ENCODE measurements around the gene DBNDD2.

Gene DBNDD2, protein sequence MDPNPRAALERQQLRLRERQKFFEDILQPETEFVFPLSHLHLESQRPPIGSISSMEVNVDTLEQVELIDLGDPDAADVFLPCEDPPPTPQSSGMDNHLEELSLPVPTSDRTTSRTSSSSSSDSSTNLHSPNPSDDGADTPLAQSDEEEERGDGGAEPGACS

DNA sequence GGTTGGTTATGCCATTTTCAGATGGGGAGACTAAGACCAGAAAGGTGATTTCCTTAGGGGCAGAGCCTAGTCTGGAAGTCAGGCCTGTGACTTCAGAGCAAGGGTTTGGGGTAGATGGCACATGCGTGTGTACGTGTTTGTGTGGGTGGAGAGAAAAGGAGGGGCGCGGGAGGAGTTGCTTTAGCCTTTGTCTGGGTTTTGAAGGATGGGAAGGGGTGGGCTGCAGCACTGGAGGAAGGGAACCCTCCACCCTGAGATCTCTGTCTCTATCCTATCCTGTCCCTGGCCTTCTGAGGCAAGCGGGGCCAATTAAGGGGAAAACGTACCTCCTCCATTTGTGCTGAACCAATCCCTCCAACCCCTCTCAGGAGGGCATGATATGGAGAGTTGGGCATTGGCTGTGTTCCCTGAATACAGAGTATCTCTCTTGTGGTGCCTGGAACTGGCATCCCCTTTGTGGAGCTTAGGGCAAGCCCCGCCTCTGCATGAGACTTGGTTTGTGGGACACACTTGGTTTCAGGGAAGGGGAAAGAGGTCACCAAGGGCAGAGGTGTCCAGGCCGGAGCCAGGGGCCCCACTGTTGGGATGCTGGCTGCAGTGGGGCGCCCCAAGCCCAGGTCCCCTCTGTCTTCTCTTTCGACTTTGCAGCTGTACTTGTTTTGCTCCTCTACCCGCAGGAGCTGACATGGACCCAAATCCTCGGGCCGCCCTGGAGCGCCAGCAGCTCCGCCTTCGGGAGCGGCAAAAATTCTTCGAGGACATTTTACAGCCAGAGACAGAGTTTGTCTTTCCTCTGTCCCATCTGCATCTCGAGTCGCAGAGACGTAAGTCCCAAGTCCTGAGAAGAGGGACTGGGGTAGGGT, at the start of gene DBNDD2:
Gene DBNDD2, plus strand, starts transcription at position 507 of the 863 bp plus-strand sequence. Its CDS starts 179 bp downstream, at position 686.
- no peak for DNase-seq (ENCODE audit: low read depth in 3 of 3)

DNA sequence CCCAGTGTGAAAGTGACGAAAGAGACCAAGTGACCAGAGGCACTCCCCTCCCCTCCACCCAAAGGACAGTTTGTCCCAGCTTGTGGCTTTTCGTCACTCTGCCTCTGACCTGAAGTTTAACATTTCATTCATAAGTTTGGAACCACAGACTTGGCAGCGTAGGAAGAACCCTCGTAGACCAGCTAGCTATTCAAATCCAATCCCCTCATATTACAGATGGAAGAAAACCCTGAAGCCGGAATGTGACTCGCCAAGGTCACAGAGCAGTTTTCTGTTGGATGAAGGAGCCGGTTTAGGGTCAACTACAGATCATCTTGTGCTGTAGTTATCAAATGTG, 49.1 kb upstream of the DBNDD2 start:
- DNase-seq (ENCODE audit: low read depth in 3 of 3), result no peak

DNA sequence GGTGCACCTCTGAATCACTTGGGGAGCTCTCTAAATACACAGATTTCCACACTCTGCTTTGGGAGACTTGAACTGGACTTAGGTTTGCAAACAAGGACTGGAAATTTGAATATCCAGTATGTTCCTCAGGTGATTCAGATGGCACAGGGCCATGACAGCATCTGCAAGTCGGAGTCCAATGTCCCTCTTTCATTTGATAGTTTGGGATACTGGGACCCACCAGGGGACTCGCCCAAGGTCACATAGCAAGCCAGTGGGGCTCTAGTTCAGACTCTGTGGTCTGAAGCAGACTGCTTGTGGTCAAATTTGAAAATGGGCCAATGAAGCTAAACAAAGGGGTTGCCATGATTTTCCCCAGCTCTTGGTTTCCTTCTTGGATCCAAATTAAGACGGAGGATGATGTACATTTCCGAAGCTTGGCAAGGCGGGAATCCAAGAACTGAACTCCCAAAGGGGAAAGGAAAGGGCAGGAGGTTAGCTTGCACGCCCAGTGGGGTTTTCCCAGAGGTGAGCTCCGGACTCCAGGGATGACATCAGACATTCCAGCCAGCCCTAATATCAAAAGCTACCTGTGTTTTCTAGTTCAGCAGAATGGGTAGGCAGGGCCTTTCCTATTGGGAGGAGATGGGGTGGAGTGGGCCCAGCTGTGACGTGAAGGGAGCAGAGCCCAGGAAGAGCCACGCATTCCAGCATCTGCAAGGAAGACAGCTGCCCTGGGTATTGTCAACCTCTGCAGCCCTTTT, 48.5 kb upstream of the DBNDD2 start:
- DNase-seq (ENCODE audit: low read depth in 3 of 3), result no peak

DNA sequence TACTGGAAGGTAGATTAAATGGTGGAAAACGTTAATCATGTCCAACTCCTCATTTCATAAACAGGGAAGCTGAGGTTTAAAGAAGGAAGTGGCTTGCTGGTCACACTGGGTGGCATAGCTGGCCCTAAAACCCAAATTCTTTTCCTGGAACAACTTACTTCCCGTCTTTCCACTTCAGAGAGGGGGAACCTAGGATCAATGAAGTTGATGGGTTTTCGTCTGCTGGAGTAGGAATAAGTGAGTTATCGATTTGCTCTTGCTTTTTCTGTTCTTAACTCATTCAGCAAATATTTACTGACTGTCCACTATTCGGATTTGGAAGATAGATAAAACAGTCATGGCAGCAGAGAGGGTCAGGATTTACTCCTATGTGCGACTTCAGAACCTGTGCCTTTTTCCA, 46.3 kb upstream of the DBNDD2 start:
- no peak for DNase-seq (ENCODE audit: low read depth in 3 of 3)

DNA sequence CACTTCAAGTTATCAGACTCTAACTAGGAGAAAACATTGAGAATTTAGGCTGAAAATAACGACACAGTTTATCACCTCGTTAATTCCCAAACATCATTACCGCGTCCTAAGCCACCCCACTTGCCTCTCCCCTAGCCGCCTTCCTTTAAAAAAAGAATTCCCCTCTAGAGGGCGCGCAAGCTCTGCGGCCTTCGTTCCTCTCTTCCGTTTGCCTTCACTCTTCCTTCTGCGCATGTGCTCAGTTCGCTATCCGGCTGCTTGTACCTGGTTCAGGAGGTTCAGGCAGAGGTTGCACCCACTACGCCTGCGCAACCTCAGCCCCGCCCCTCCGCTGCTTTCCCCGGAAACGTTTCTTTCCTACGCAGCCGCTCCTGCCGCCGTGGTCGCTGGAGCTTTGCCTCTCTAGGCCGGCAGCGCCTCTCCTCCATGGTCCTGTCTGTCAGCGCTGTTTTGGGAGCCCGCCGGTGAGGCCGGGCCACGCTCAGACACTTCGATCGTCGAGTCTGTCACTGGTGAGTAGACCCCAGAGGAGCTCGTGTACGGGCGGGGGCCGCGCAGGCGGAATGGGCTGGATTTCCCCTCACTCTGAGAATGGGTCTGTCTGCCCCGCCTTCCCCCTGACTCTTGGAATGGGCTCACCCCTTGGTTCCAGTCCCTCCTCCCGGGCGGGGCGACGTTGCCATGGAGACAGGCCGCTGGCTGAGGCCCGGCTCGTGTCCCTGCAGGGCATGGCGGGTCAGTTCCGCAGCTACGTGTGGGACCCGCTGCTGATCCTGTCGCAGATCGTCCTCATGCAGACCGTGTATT, 45.1 kb upstream of the DBNDD2 start, which contains the start of gene SYS1:
Gene SYS1, plus strand, starts transcription at position 353 of the 807 bp plus-strand sequence. Its CDS starts 376 bp downstream, at position 729.
- DNase-seq (ENCODE audit: low read depth in 3 of 3), result peak; percentile 97 to 99 (median 99)

DNA sequence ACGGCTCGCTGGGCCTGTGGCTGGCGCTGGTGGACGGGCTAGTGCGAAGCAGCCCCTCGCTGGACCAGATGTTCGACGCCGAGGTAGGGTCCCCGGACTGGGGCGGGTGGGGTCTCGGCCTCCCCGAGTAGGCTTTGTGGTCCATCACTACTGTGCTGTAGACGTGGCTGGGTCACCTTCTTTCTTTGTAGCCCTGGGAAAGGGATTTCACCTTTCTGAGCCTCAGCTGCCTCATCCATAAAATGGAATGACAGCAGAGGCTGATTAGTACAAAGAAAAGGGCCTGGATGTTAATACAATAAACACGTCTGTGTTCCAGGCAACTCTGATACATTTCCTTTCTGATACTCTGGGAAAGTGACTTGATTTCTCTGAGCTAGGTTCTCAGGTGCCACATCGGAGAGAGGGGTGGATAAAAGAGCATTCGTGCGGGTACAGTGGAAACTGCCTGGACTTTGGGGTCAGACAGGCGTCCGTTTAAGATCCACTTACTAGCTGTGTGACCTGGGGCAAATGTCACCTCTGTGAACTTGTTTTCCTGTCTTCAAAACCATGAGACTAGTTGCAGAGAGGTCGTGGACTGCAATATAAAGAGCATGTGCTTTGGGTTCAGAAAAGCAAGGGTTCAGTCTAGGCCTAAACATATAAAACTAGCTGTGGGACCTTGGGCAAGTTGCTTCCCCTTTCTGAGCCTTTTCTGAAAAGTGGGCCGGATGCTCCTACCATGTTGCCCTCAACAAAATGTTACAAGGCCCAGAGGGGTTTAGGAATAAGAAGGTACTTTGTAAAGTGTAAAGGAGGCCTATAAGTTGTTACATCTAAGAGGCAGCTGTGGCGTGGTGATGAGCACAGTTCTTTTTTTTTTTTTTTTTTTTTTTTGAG, 44.2 kb upstream of the DBNDD2 start:
- no peak for DNase-seq (ENCODE audit: low read depth in 3 of 3)

DNA sequence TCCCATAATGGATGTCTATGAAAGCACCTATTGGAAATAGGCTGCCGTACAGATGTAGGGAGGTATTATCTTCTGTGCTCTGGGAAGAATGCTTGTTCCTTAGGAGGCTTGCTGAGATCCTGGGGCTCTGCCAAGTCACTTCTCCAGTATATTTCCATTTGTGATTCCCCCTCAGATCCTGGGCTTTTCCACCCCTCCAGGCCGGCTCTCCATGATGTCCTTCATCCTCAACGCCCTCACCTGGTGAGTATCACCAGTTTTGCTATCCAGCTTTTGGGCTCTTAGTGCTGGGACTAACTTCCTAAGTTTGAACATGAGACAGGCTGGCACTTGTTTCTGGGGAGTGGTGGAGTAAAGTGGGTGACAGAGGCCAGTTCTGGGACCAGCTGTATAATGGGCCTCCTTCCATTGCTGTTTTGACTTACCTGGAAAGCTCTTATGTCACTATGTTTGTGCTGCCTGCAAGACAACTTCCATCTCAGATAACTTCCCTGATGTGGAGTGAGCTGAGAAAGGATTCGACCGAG, 42.6 kb upstream of the DBNDD2 start:
- no peak for DNase-seq (ENCODE audit: low read depth in 3 of 3)

DNA sequence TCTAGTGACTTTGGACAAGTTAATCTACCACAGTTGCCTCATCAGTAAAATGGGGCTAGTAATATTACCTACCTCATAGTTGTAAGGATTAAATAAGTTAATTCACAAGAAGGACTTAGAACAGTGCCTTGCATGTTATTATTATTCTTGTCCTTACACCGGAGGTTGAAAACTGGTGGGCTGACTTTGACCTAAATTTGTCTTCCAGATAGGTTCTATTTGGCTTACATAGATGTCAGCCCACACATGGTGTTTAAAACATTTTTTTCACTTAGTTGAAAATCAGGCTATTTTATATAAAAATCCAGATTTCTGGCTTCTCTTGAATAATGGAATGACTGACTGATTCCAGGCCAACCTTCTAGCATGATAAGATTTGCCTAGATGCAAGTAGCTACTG, 41.9 kb upstream of the DBNDD2 start:
- no peak for DNase-seq (ENCODE audit: low read depth in 3 of 3)

DNA sequence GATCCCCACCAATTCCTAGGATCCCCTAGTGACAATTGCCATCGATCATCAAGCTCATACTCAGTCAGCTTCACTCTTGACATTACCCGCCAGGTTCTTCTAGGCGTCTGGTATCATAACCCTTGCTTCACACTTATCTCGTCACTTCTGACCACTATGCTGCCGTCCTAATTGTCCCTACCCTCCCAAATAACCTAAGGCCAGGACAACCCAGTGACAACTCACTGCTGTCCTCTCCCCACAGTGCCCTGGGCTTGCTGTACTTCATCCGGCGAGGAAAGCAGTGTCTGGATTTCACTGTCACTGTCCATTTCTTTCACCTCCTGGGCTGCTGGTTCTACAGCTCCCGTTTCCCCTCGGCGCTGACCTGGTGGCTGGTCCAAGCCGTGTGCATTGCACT, 41.5 kb upstream of the DBNDD2 start:
- DNase-seq (ENCODE audit: low read depth in 3 of 3), result no peak

DNA sequence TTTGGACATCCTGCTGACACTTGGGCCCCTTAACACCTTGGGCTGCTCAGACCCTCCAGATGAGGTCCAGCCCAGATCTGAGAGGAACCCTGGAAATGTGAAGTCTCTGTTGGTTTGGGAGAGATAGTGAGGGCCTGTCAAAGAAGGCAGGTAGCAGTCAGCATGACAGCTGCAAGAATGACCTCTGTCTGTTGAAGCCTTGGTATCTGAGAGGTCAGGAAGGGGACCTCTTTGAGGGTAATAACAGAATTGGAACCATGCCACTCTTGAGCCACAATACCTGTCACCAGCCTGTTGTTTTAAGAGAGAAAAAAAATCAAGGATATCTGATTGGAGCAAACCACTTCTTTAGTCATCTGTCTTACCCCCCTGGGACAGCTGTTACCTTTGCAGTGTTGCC, 41.0 kb upstream of the DBNDD2 start:
- DNase-seq (ENCODE audit: low read depth in 3 of 3), result no peak

DNA sequence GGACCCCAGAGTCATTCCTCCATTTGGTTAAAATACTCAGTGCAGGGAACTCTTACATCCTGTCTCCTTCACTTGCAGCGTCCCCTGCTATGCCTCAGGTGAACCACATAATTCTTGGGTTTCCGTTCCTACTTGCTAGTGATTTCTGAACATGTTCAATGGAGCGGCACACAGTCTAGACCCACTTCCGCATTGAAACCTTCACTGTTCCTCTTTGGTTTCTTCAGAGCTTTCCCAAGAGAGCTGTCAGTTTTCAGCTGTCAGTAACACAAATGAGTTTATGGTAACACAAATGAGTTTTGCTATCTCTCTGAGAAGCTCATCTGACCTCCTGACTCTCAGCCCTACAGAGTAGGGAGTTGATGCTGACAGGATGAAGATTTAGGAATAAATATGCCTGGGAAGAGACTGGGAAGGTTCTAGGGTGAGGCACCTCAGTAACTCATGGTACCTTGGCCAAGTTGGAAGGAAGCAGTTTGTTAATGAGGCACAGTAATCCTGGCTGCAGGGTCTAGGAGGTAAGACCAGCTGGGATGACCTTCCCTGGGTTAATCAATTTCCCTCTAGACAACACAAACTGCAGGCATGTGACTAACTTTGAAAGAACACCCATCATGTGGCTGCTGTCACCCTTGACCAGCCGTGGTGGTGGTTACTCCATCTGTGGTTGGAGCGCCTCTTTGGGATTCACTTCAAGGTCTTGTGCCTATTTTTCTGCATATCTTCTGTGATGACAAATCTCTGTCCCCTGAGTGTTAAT, 39.7 kb upstream of the DBNDD2 start:
- DNase-seq (ENCODE audit: low read depth in 3 of 3), result no peak

DNA sequence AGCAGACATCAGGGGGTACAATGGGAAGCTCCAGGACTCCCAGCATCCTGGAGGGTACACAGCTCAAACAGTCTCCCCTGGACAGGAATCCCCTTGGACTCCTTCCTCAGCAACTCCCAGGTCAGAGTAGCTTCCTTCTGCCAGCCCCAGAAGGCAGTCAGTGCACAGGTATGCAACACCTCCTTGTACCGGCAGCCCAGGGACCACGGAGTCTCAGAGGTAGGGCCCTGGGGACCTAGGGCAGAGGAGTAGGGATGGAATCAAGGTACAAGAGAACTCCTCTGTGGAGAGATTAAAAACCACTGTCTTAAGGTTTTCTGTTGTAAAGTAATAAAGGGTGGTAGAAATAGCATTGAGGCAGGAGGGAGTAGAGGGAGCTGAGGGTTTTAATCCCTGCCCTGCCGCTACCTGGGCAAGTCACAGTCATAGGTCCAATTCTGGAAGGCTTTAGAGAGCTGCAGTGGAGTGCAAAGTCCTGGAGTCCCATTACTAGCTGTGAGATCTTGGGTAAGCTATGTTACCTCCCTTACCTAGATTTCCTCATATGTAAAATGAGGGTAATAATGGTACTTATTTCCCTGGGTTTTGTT, 37.4 kb upstream of the DBNDD2 start:
- DNase-seq (ENCODE audit: low read depth in 3 of 3), result no peak

DNA sequence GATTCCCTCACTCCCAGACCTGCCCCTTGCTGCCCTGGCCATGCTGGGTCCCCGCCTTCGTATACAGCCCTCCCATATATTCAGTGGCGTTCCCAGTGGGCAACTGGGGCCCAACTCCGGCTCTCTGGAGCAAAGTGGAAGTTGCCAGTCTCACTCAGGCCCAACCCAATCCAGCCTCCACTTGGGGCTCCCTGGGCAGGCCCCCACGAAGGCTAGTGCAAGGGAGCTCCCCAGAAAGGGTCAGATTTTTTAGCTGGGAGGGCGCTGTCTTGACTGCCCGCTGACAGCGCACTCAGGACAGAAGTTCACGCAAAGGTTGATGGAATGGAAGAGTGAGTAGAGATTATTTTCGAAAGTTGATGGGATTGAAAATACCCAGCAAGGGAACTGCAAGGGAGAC, 35.8 kb upstream of the DBNDD2 start:
- DNase-seq (ENCODE audit: low read depth in 3 of 3), result no peak

DNA sequence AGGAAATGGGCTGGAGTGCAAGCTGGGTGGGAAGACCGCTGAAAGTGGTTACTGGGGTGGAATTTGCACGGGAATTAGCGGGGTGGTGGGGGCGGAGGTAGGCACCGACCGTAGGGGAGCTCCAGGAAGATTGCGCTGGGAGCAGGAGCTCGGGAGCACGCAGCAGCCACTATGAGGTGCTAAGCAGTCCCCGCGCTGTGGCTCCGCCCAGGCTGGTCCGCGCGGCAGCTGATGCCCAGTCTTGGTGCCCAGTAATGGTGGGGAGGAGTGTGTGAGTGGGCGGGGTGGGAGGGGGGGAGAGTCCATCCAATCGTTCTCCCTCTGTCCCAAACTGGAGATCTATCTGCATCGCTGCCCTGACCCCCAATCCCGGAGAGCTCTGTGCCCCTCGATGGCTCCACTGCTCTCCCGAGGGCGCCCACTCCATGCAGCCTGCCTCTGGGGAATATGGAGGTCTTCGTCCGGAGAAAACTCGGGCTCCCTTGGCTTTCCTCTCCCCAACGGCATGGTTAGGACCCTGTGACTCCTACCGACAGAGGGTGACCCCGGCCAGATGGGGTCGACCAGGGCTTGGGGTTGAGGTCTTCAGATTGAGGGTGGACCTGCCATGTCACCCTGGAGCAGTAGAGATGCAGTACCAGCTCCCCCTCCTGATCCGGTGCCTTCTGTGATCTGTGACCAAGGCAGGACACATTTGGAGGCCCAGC, 35.3 kb upstream of the DBNDD2 start:
- DNase-seq (ENCODE audit: low read depth in 3 of 3), result no peak

DNA sequence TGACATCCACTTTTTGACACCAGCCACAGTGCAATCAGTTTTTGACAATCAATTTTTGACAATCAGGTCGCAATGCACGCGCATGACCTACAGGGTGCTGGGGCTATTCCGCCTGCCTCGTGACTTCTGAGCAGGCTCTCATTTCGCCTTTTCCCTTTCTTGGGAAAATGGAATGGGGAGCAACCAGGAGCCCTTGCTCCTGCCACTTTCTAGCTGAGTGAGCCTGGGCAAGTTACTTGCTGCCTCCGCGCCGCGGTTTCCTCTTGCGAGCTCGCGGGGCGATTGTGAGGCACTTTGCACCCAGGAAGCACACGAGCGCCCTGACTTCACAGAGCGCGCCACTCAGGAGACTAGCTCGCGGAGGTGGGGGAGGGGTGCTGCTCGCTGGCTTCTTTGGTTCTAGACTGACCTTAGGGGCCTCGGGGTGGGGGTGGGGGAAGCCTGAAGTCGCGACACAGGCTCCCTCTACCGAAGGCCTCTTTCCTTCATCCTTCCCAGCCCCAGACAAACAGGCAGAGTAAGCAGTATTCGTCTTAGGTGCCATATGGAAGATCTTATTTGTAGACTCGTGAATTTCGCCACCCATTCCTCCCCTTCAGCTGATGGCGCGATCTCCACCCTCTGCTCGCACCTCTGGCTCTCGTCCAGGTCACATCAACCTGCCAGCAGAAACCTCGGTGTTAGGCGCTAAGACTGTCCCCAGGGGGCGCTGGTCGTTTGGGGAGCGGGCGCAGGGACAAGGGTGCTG, 34.6 kb upstream of the DBNDD2 start:
- DNase-seq (ENCODE audit: low read depth in 3 of 3), result peak; percentile 81 to 90 (median 85)

DNA sequence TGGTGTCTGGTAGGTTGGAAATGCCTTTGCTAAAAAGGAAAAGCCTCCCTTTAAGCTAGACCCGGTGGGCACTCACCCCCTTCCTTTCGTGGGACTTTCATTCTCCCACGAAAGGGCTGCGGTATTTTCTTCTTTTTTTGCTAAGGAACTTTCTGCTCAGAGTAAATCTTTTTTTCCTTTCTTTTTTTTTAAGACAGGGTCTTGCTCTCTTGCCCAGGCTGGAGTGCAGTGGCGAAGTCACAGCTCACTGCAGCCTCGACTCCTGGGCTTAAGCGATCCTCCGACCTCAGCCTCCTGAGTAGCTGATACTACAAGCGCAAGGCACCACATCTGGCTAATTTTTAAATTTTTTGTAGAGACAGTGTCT, 34.0 kb upstream of the DBNDD2 start:
- DNase-seq (ENCODE audit: low read depth in 3 of 3), result no peak

DNA sequence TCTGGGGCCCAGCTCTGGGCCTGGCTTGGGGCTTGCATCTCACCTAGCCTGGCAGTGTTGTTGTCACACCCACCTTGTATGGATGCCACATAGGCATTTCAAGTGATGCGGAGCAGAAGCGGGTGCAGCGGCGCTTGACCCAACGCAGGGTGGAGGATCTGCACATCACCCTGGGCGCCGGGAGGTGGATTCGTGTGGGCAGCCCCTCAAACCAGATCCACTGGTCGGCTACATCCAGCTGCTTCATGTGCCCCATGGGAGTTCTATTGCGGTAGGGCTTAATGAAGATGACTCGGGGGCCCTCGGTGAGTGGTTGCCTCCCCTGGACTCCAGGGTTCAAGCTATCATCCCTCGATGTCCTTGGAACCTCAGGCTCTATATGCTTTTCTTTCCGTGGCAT, 33.1 kb upstream of the DBNDD2 start:
- no peak for DNase-seq (ENCODE audit: low read depth in 3 of 3)

DNA sequence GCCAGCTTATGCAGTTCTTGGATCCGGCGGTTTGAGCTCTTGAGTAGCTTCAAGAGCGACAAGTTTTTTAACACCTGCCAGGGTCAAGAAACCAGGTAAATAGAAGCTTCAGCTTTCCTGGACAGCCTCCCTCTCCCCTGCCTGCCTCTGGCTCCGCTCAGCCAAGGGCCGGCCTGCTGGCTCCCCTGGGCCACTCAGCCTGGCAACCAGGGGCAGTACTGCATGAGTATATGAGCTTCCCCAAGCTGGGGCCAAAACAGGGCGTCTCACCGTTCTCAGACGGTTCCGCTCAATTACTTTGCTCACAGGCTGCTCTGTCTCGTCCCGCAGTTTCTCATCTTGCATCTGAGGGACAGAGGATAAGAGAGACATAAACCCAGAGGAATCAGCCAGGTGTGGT, 30.8 kb upstream of the DBNDD2 start:
- no peak for DNase-seq (ENCODE audit: low read depth in 3 of 3)

Measured in stimulated activated CD4-positive, alpha-beta T cell treated with anti-CD3 and anti-CD28 coated beads, TNF-alpha, amount 100 ng/mL, for 24 hours (primary cell).